ENCODE results near the gene SBK3.
"Not testable (repeated sequence)": the region's sequence is repeated elsewhere in the genome, so short reads cannot be mapped to it uniquely, and the experiment has no call there.

The SBK3 gene

GRCh38 chr19:55502197-55502952 lies 43.0 kb downstream of the SBK3 start:
- H3K4me3 ChIP-seq = no peak overlapping the region
- TF ChIP-seq Cebpa-rat (IDR thresholded peaks at IDR 0.05) = no peak
- H3K4me1 ChIP-seq = peaks cover 7 to 35% (median 16%) of the 10 kb centered on the region in 10 experiments; a peak in 19 of 20 replicates
- H3K4me2 ChIP-seq = no peak overlapping the region
- H4K20me1 ChIP-seq = no peaks in the 10 kb centered on the region
- H3K27ac ChIP-seq = no peak overlapping the region
- no peaks in the 10 kb centered on the region for H3K27me3 ChIP-seq
- H3K9me3 ChIP-seq (replicated peaks in 1 of 11) = peaks cover 0 to 4% (median 0%) of the 10 kb centered on the region in 11 experiments; a peak in 1 of 22 replicates
- no peaks in the 10 kb centered on the region for H3K36me3 ChIP-seq
- H3K9ac ChIP-seq = no peak overlapping the region

GRCh38 chr19:55500368-55500952 lies 44.9 kb downstream of the SBK3 start:
- no peak overlapping the region for H3K4me3 ChIP-seq
- no peaks in the 10 kb centered on the region for H3K27me3 ChIP-seq
- H4K20me1 ChIP-seq = no peaks in the 10 kb centered on the region
- peaks cover 7 to 36% (median 16%) of the 10 kb centered on the region in 10 experiments; a peak in 19 of 20 replicates for H3K4me1 ChIP-seq
- peak overlapping the region in 5 of 11 experiments; percentile 7 to 35 (median 29); a peak in 5 of 22 replicates for H3K4me2 ChIP-seq
- peaks cover 0 to 4% (median 0%) of the 10 kb centered on the region in 11 experiments; a peak in 1 of 22 replicates for H3K9me3 ChIP-seq (replicated peaks in 1 of 11)
- H3K9ac ChIP-seq = no peak overlapping the region
- TF ChIP-seq Cebpa-rat (IDR thresholded peaks at IDR 0.05) = no peak
- no peak overlapping the region for H3K27ac ChIP-seq
- H3K36me3 ChIP-seq = no peaks in the 10 kb centered on the region

- Histone ChIP-seq H3K4me3 (no peak overlapping the region), H3K27me3 (no peaks in the 10 kb centered on the region), H3K9ac (no peak overlapping the region), H3K4me1 (peaks cover 10 to 32% (median 16%) of the 10 kb centered on the region in 10 experiments), H3K36me3 (no peaks in the 10 kb centered on the region), H3K4me2 (peak overlapping the region in 1 of 11 experiments; percentile 7; a peak in 1 of 22 replicates), H3K9me3 (replicated peaks in 1 of 11) (peaks cover 0 to 3% (median 0%) of the 10 kb centered on the region in 11 experiments; a peak in 1 of 22 replicates), H3K27ac (no peak overlapping the region), H4K20me1 (no peaks in the 10 kb centered on the region)
- TF ChIP-seq Cebpa-rat (IDR thresholded peaks at IDR 0.05) = no peak
Measured at GRCh38 chr19:55498246-55498840, 47.0 kb downstream of the SBK3 start.

GRCh38 chr19:55497763-55498162 lies 47.6 kb downstream of the SBK3 start:
- H3K9ac ChIP-seq = no peak overlapping the region
- H3K27me3 ChIP-seq = no peaks in the 10 kb centered on the region
- no peak for TF ChIP-seq Cebpa-rat (IDR thresholded peaks at IDR 0.05)

GRCh38 chr19:55496820-55497219 lies 48.5 kb downstream of the SBK3 start:
- not testable (repeated sequence) for H4K20me1 ChIP-seq; H3K27ac ChIP-seq; H3K9me3 ChIP-seq (replicated peaks in 1 of 11); H3K4me3 ChIP-seq; H3K4me2 ChIP-seq; H3K36me3 ChIP-seq; H3K27me3 ChIP-seq
- H3K4me1 ChIP-seq = peaks cover 7 to 32% (median 14%) of the 10 kb centered on the region in 10 experiments; a peak in 18 of 20 replicates
- H3K9ac ChIP-seq = peak overlapping the region in 1 of 11 experiments; percentile 13; a peak in 1 of 22 replicates

More at GRCh38 chr19:55497763-55498162, 47.6 kb downstream of the SBK3 start:
- H3K9me3 ChIP-seq (replicated peaks in 1 of 11) = no peaks in the 10 kb centered on the region
- H3K36me3 ChIP-seq = no peaks in the 10 kb centered on the region
- H3K27ac ChIP-seq = no peak overlapping the region
- peaks cover 7 to 30% (median 14%) of the 10 kb centered on the region in 10 experiments; a peak in 18 of 20 replicates for H3K4me1 ChIP-seq
- no peaks in the 10 kb centered on the region for H4K20me1 ChIP-seq
- H3K4me2 ChIP-seq = no peak overlapping the region
- H3K4me3 ChIP-seq = no peak overlapping the region

GRCh38 chr19:55495646-55496349 lies 49.5 kb downstream of the SBK3 start:
- Histone ChIP-seq H3K27me3 (no peaks in the 10 kb centered on the region), H3K27ac (no peak overlapping the region), H3K9me3 (replicated peaks in 1 of 11) (no peaks in the 10 kb centered on the region), H3K4me3 (no peak overlapping the region), H3K4me2 (no peak overlapping the region), H3K9ac (no peak overlapping the region), H3K36me3 (no peaks in the 10 kb centered on the region), H4K20me1 (no peaks in the 10 kb centered on the region), H3K4me1 (peaks cover 8 to 35% (median 16%) of the 10 kb centered on the region in 10 experiments; a peak in 18 of 20 replicates)
- TF ChIP-seq Cebpa-rat (IDR thresholded peaks at IDR 0.05) = no peak

- Histone ChIP-seq H3K9me3 (replicated peaks in 1 of 11) (no peaks in the 10 kb centered on the region), H4K20me1 (no peaks in the 10 kb centered on the region), H3K27me3 (no peaks in the 10 kb centered on the region), H3K4me2 (peak overlapping the region in 4 of 11 experiments; percentile 7 to 41 (median 20); a peak in 4 of 22 replicates), H3K4me3 (no peak overlapping the region), H3K4me1 (peaks cover 6 to 35% (median 16%) of the 10 kb centered on the region in 10 experiments), H3K27ac (no peak overlapping the region), H3K9ac (0 out of 22 replicates have a peak overlapping the region, but pooled peaks of 1 of the 11 experiments have one; percentile 10), H3K36me3 (no peaks in the 10 kb centered on the region)
- no peak for TF ChIP-seq Cebpa-rat (IDR thresholded peaks at IDR 0.05)
Measured at GRCh38 chr19:55494172-55494761, 51.1 kb downstream of the SBK3 start.

GRCh38 chr19:55493645-55494171 lies 51.6 kb downstream of the SBK3 start:
- 0 out of 22 replicates have a peak overlapping the region, but pooled peaks of 1 of the 11 experiments have one; percentile 10 for H3K9ac ChIP-seq
- H3K4me1 ChIP-seq = peaks cover 5 to 39% (median 19%) of the 10 kb centered on the region in 10 experiments
- no peak overlapping the region for H3K4me3 ChIP-seq
- H3K27ac ChIP-seq = no peak overlapping the region
- H3K9me3 ChIP-seq (replicated peaks in 1 of 11) = no peaks in the 10 kb centered on the region
- H4K20me1 ChIP-seq = no peaks in the 10 kb centered on the region
- no peaks in the 10 kb centered on the region for H3K36me3 ChIP-seq
- H3K4me2 ChIP-seq = peak overlapping the region in 2 of 11 experiments; percentile 32 to 41; a peak in 1 of 22 replicates
- H3K27me3 ChIP-seq = no peaks in the 10 kb centered on the region
- TF ChIP-seq Cebpa-rat (IDR thresholded peaks at IDR 0.05) = no peak

Measured in BLaER1 treated with 17β-estradiol and CSF1 and Interleukin-3, amounts not matched to agents 10 nM and 100 nM (cell line).